ENCODE data around the gene NCKAP1. TPM values are rescaled to one million over a fixed set of nuclear protein-coding genes. Genes with fewer than 3 reads are reported as not detected.

Gene NCKAP1
- total RNA-seq, 1 donor from 2014 or later, result 55.7 TPM

GRCh38 chr2:183009249-183009899, 28.9 kb downstream of the NCKAP1 start:
- H3K4me1 ChIP-seq, result peaks cover 0 to 18% of the 10 kb centered on the region in 2 donors
- no peak for TF ChIP-seq CTCF (IDR thresholded peaks at IDR 0.05)
- H3K36me3 ChIP-seq, result no peaks in the 10 kb centered on the region
- H3K4me3 ChIP-seq, result no peak overlapping the region
- no peaks in the 10 kb centered on the region for H3K9me3 ChIP-seq
- DNase-seq (ENCODE audit: low spot score in 2 of 2), result no peak
- no peak overlapping the region for H3K27ac ChIP-seq
- H3K27me3 ChIP-seq, result no peaks in the 10 kb centered on the region
- intact Hi-C loops (cut with DNase I), result no loop called here

- intact Hi-C loops (cut with DNase I), result no loop called here
- no peak for TF ChIP-seq CTCF (IDR thresholded peaks at IDR 0.05)
- Histone ChIP-seq H3K27ac (no peak overlapping the region), H3K4me3 (no peak overlapping the region), H3K4me1 (peaks cover 0 to 4% of the 10 kb centered on the region in 2 donors), H3K27me3 (no peaks in the 10 kb centered on the region), H3K9me3 (no peaks in the 10 kb centered on the region), H3K36me3 (peaks cover 2 to 28% of the 10 kb centered on the region in 2 donors)
- DNase-seq (ENCODE audit: low spot score in 2 of 2), result no peak
Observed at GRCh38 chr2:183001948-183002347, 36.3 kb downstream of the NCKAP1 start.

- Histone ChIP-seq H3K4me1 (peaks cover 0 to 4% of the 10 kb centered on the region in 2 donors), H3K4me3 (no peak overlapping the region), H3K9me3 (no peaks in the 10 kb centered on the region), H3K36me3 (peaks cover 6 to 28% of the 10 kb centered on the region in 2 donors), H3K27me3 (no peaks in the 10 kb centered on the region), H3K27ac (no peak overlapping the region)
- intact Hi-C loops (cut with DNase I), result no loop called here
- no peak for TF ChIP-seq CTCF (IDR thresholded peaks at IDR 0.05)
- DNase-seq (ENCODE audit: low spot score in 2 of 2), result no peak
Observed at GRCh38 chr2:183000846-183001245, 37.4 kb downstream of the NCKAP1 start.

- H3K27ac ChIP-seq, result no peak overlapping the region
- peaks cover 0 to 4% of the 10 kb centered on the region in 2 donors for H3K4me1 ChIP-seq
- DNase-seq (ENCODE audit: low spot score in 2 of 2), result no peak
- H3K36me3 ChIP-seq, result peaks cover 9 to 39% of the 10 kb centered on the region in 2 donors
- no peak for TF ChIP-seq CTCF (IDR thresholded peaks at IDR 0.05)
- H3K9me3 ChIP-seq, result no peaks in the 10 kb centered on the region
- intact Hi-C loops (cut with DNase I), result no loop called here
- H3K4me3 ChIP-seq, result no peak overlapping the region
- H3K27me3 ChIP-seq, result no peaks in the 10 kb centered on the region
Observed at GRCh38 chr2:182999348-183000028, 38.8 kb downstream of the NCKAP1 start.

- H3K4me1 ChIP-seq, result no peaks in the 10 kb centered on the region
- no peak for DNase-seq (ENCODE audit: low spot score in 2 of 2)
- H3K4me3 ChIP-seq, result no peak overlapping the region
- no peak for TF ChIP-seq CTCF (IDR thresholded peaks at IDR 0.05)
- no peaks in the 10 kb centered on the region for H3K27me3 ChIP-seq
- intact Hi-C loops (cut with DNase I), result no loop called here
- H3K27ac ChIP-seq, result no peak overlapping the region
- no peaks in the 10 kb centered on the region for H3K9me3 ChIP-seq
- peaks cover 16 to 41% of the 10 kb centered on the region in 2 donors for H3K36me3 ChIP-seq
Observed at GRCh38 chr2:182994228-182994912, 43.9 kb downstream of the NCKAP1 start.
